HG03520 (cell line): ENCODE measurements around the gene OSBPL1A.
"Not testable (repeated sequence)": the region's sequence is repeated elsewhere in the genome, so short reads cannot be mapped to it uniquely, and the experiment has no call there.

Experiments used
- ATAC-seq: cut with Tn5 transposase; IDR thresholded peaks from one replicate; pipeline ENCODE4 v1.9.1; 2021; ENCODE audit warnings: mild to moderate bottlenecking, moderate library complexity; ENCODE audit not compliant: unreplicated experiment

The OSBPL1A gene

GRCh38 chr18:24398540-24398939 is 916 bp upstream of the OSBPL1A start:
- ATAC-seq, result no peak

GRCh38 chr18:24397131-24397693 is 412 bp downstream of the OSBPL1A start:
- ATAC-seq, result peak; percentile 7

- no peak for ATAC-seq
These were observed 1.5 kb downstream of the OSBPL1A start for GRCh38 chr18:24396082-24396633.

GRCh38 chr18:24395049-24395795 is 2.4 kb downstream of the OSBPL1A start:
- ATAC-seq, result no peak

- no peak for ATAC-seq
These were observed 8.7 kb downstream of the OSBPL1A start for GRCh38 chr18:24388957-24389356.

- ATAC-seq, result no peak
These were observed 10.9 kb downstream of the OSBPL1A start for GRCh38 chr18:24386681-24387080.

- ATAC-seq, result no peak
These were observed 16.5 kb downstream of the OSBPL1A start for GRCh38 chr18:24381126-24381525.

- no peak for ATAC-seq
These were observed 17.4 kb downstream of the OSBPL1A start for GRCh38 chr18:24380163-24380747.

GRCh38 chr18:24378598-24378997 is 19.0 kb downstream of the OSBPL1A start:
- ATAC-seq, result no peak

- ATAC-seq, result not testable (repeated sequence)
These were observed 21.1 kb downstream of the OSBPL1A start for GRCh38 chr18:24376531-24376930.

GRCh38 chr18:24373328-24373727 is 24.3 kb downstream of the OSBPL1A start:
- ATAC-seq, result no peak

GRCh38 chr18:24372279-24372872 is 25.2 kb downstream of the OSBPL1A start:
- ATAC-seq, result no peak

GRCh38 chr18:24370120-24370519 is 27.5 kb downstream of the OSBPL1A start:
- ATAC-seq, result no peak

- ATAC-seq, result no peak
These were observed 28.2 kb downstream of the OSBPL1A start for GRCh38 chr18:24369426-24369825.

GRCh38 chr18:24368749-24369148 is 28.9 kb downstream of the OSBPL1A start:
- no peak for ATAC-seq

GRCh38 chr18:24366328-24366727 is 31.3 kb downstream of the OSBPL1A start:
- no peak for ATAC-seq

GRCh38 chr18:24364177-24364576 is 33.4 kb downstream of the OSBPL1A start:
- ATAC-seq, result no peak

- ATAC-seq, result no peak
These were observed 34.9 kb downstream of the OSBPL1A start for GRCh38 chr18:24362757-24363156.

GRCh38 chr18:24359787-24360530 is 37.7 kb downstream of the OSBPL1A start:
- peak; percentile 77 for ATAC-seq

- no peak for ATAC-seq
These were observed 43.3 kb downstream of the OSBPL1A start for GRCh38 chr18:24354278-24354677.

GRCh38 chr18:24346254-24346653 is 51.4 kb downstream of the OSBPL1A start:
- no peak for ATAC-seq
